Osteocyte (in vitro differentiated cells): Measurements from ENCODE around the gene RTL10. TPM values are rescaled to one million over a fixed set of nuclear protein-coding genes. Genes with fewer than 3 reads are reported as not detected.
A peak's percentile ranks its signal among the peaks of the same experiment; 100 is the strongest.

Source experiments
- DNase-seq: peaks from one replicate; pipeline ENCODE4 v3.0.0; 2021; ENCODE audit warnings: mixed read lengths; ENCODE audit not compliant: unreplicated experiment; ENCODE audit errors: extremely low spot score
- H3K27ac Mint-ChIP-seq: one replicate; pipeline ENCODE4 v1.8.0; 2021; ENCODE audit warnings: mild to moderate bottlenecking, mixed read lengths; ENCODE audit not compliant: unreplicated experiment
- H3K27me3 Mint-ChIP-seq: one replicate; pipeline ENCODE4 v1.8.0; 2021; ENCODE audit warnings: mixed read lengths; ENCODE audit not compliant: unreplicated experiment
- H3K36me3 Mint-ChIP-seq: one replicate; pipeline ENCODE4 v1.8.0; 2021; ENCODE audit warnings: mixed read lengths; ENCODE audit not compliant: unreplicated experiment
- H3K4me1 Mint-ChIP-seq: one replicate; pipeline ENCODE4 v1.8.0; 2021; ENCODE audit warnings: mixed read lengths; ENCODE audit not compliant: unreplicated experiment
- H3K4me3 Mint-ChIP-seq: one replicate; pipeline ENCODE4 v1.8.0; 2021; ENCODE audit warnings: mild to moderate bottlenecking, moderate library complexity, mixed read lengths; ENCODE audit not compliant: unreplicated experiment
- H3K9me3 Mint-ChIP-seq: one replicate; pipeline ENCODE4 v1.8.0; 2021; ENCODE audit warnings: mixed read lengths; ENCODE audit not compliant: unreplicated experiment
- long read RNA-seq: library from polyadenylated mRNA; unstranded; transcript quantifications from one replicate; pipeline ENCODE4 v2.0.0, GENCODE V29; 2021
- total RNA-seq: library from RNA; stranded (reverse); gene quantifications from 2 replicates; pipeline ENCODE4 v1.2.1, GENCODE V29; 2021
- TF ChIP-seq, protein P1 (sequence below): fragments of 200-600 bp; sonication (generic); IDR thresholded peaks from 2 replicates; pipeline ENCODE4 v1.5.0; 2021; ENCODE audit warnings: antibody characterized with exemption, mild to moderate bottlenecking, moderate library complexity

Gene RTL10
- total RNA-seq: 28.5 and 30.4 TPM in 2 replicates
- long read RNA-seq, full-length matches to known transcripts: 12 of 26 reads
- long read RNA-seq, partial matches to known transcripts: 0 of 26 reads
- long read RNA-seq, other reads (novel, unspliced or antisense): 14 of 26 reads

GRCh38 chr22:19854778-19855503 is at the start of gene RTL10, which contains the start of gene GNB1L:
Gene RTL10 (minus strand): TSS chr22:19854874. CDS start chr22:19852261, 2,613 bp downstream.
Gene GNB1L (minus strand): TSS chr22:19854874. CDS start chr22:19821355, 33,519 bp downstream.
- peak within 1 kb of the TSS; percentile 86 for H3K27ac Mint-ChIP-seq
- TF ChIP-seq, protein P1, sequence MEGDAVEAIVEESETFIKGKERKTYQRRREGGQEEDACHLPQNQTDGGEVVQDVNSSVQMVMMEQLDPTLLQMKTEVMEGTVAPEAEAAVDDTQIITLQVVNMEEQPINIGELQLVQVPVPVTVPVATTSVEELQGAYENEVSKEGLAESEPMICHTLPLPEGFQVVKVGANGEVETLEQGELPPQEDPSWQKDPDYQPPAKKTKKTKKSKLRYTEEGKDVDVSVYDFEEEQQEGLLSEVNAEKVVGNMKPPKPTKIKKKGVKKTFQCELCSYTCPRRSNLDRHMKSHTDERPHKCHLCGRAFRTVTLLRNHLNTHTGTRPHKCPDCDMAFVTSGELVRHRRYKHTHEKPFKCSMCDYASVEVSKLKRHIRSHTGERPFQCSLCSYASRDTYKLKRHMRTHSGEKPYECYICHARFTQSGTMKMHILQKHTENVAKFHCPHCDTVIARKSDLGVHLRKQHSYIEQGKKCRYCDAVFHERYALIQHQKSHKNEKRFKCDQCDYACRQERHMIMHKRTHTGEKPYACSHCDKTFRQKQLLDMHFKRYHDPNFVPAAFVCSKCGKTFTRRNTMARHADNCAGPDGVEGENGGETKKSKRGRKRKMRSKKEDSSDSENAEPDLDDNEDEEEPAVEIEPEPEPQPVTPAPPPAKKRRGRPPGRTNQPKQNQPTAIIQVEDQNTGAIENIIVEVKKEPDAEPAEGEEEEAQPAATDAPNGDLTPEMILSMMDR: peak; percentile 17
- peak; percentile 99 for DNase-seq
- H3K36me3 Mint-ChIP-seq: peaks cover 7% of the 10 kb centered on the region
- H3K4me1 Mint-ChIP-seq: peaks cover 32% of the 10 kb centered on the region
- no peaks in the 10 kb centered on the region for H3K27me3 Mint-ChIP-seq
- H3K4me3 Mint-ChIP-seq: peak within 1 kb of the TSS; percentile 89
- H3K9me3 Mint-ChIP-seq: no peaks in the 10 kb centered on the region

- H3K4me1 Mint-ChIP-seq: peaks cover 53% of the 10 kb centered on the region
- no peak overlapping the region for H3K4me3 Mint-ChIP-seq
- no peaks in the 10 kb centered on the region for H3K9me3 Mint-ChIP-seq
- TF ChIP-seq, protein P1: no peak
- no peaks in the 10 kb centered on the region for H3K27me3 Mint-ChIP-seq
- no peaks in the 10 kb centered on the region for H3K36me3 Mint-ChIP-seq
- DNase-seq: no peak
- peak overlapping the region; percentile 75 for H3K27ac Mint-ChIP-seq
Observed at GRCh38 chr22:19904174-19904856, 49.6 kb upstream of the RTL10 start.

DNA sequence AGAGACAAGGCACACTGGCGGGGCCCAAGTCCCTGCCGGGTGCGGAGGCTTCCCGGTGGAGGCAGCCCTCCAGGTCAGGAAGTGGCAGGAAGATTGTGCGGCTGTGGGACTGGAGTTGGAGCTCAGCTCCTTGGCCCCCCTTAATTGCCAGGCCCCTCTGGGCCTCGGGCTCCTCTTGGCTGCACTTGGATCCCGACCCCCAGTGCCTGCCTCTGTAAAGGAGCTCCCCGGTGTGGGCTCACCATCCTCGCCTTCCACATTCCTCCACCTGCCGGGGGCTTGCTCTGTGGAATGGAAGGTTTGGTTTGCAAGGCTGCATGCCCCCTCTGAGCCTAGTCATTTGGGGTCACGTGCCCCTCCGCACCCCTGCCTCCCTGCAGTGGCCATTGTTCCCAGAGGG is 48.8 kb upstream of the RTL10 start:
- Mint-ChIP-seq H3K27me3 (no peaks in the 10 kb centered on the region), H3K36me3 (no peaks in the 10 kb centered on the region), H3K4me1 (peaks cover 53% of the 10 kb centered on the region), H3K9me3 (no peaks in the 10 kb centered on the region), H3K27ac (peak overlapping the region; percentile 69), H3K4me3 (no peak overlapping the region)
- TF ChIP-seq, protein P1: no peak
- DNase-seq: no peak

DNA sequence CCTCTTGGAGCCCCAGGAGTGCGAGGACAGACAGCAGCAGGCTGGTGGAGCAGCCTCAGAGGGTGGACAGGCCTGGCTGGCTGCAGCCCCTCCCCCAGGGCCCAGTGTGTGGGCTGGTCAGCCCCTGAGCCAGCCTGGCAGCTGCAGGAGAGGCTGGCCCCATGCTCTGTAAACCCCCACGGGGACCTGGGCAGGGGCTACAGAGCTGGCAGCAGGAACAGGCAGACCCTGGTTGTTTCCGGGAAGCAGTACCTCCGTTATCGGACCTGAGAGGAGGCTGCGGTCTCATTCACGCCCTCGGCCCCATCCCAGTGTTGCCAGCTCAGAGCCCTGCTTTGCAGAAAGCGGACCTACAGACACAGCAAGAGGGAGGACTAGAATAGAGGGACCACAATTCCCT is 48.4 kb upstream of the RTL10 start:
- Mint-ChIP-seq H3K36me3 (no peaks in the 10 kb centered on the region), H3K9me3 (no peaks in the 10 kb centered on the region), H3K4me1 (peaks cover 53% of the 10 kb centered on the region), H3K27me3 (no peaks in the 10 kb centered on the region), H3K27ac (peak overlapping the region; percentile 69), H3K4me3 (peak overlapping the region; percentile 14)
- TF ChIP-seq, protein P1: no peak
- DNase-seq: peak; percentile 86

- H3K27ac Mint-ChIP-seq: peak overlapping the region; percentile 69
- TF ChIP-seq, protein P1: no peak
- H3K27me3 Mint-ChIP-seq: no peaks in the 10 kb centered on the region
- H3K36me3 Mint-ChIP-seq: no peaks in the 10 kb centered on the region
- peaks cover 53% of the 10 kb centered on the region for H3K4me1 Mint-ChIP-seq
- no peak overlapping the region for H3K4me3 Mint-ChIP-seq
- no peaks in the 10 kb centered on the region for H3K9me3 Mint-ChIP-seq
- no peak for DNase-seq
Observed at GRCh38 chr22:19902245-19902715, 47.6 kb upstream of the RTL10 start.
